ENCODE data around the gene CNN2. TPM values are rescaled to one million over a fixed set of nuclear protein-coding genes. Genes with fewer than 3 reads are reported as not detected.

The CNN2 gene
- total and polyA plus RNA-seq, 8 donors = 20.4 to 73.8 (median 53.5) TPM

- WGBS, 2 donors = 95 to 96% methylated on average over 24 to 28 of the region's 28 CpGs
- intact Hi-C loops (cut with DNase I) = no loop called here
- H3K9me3 ChIP-seq = no peaks in the 10 kb centered on the region
- H3K4me1 ChIP-seq = no peaks in the 10 kb centered on the region
- no peak overlapping the region for H3K4me3 ChIP-seq
- no peak for DNase-seq
- no peaks in the 10 kb centered on the region for H3K36me3 ChIP-seq
- no peak for FAIRE-seq
- H3K27me3 ChIP-seq = no peaks in the 10 kb centered on the region
- ATAC-seq = no peak
- TF ChIP-seq CTCF (IDR thresholded peaks at IDR 0.05) = no peak
- H3K27ac ChIP-seq = no peak overlapping the region
These were observed 28.0 kb downstream of the CNN2 start for GRCh38 chr19:1054102-1055027.

- 93 to 94% methylated on average over 14 of the region's 14 CpGs for WGBS, 2 donors
- no peak overlapping the region for H3K4me3 ChIP-seq
- no peaks in the 10 kb centered on the region for H3K4me1 ChIP-seq
- ATAC-seq (no peak), DNase-seq (no peak), FAIRE-seq (no peak)
- intact Hi-C loops (cut with DNase I) = no loop called here
- no peaks in the 10 kb centered on the region for H3K27me3 ChIP-seq
- no peak for TF ChIP-seq CTCF (IDR thresholded peaks at IDR 0.05)
- H3K36me3 ChIP-seq = no peaks in the 10 kb centered on the region
- no peaks in the 10 kb centered on the region for H3K9me3 ChIP-seq
- no peak overlapping the region for H3K27ac ChIP-seq
These were observed 28.6 kb downstream of the CNN2 start for GRCh38 chr19:1055028-1055425.

- no peak for TF ChIP-seq CTCF (IDR thresholded peaks at IDR 0.05)
- WGBS, 2 donors = 93 to 98% methylated on average over 20 of the region's 20 CpGs
- H3K36me3 ChIP-seq = no peaks in the 10 kb centered on the region
- no peaks in the 10 kb centered on the region for H3K27me3 ChIP-seq
- no peak for FAIRE-seq
- intact Hi-C loops (cut with DNase I) = no loop called here
- no peak overlapping the region for H3K4me3 ChIP-seq
- H3K4me1 ChIP-seq = no peaks in the 10 kb centered on the region
- peak in 1 of 6 donors; percentile 62 for DNase-seq
- H3K27ac ChIP-seq = no peak overlapping the region
- ATAC-seq = no peak
- no peaks in the 10 kb centered on the region for H3K9me3 ChIP-seq
These were observed 29.6 kb downstream of the CNN2 start for GRCh38 chr19:1055886-1056620.

GRCh38 chr19:1057176-1057855 lies 30.9 kb downstream of the CNN2 start:
- ATAC-seq (peak in 1 of 4 donors; percentile 21), DNase-seq (no peak), FAIRE-seq (no peak)
- 69 to 72% methylated on average over 3 of the region's 3 CpGs for WGBS, 2 donors
- Histone ChIP-seq H3K4me1 (no peaks in the 10 kb centered on the region), H3K27ac (no peak overlapping the region), H3K9me3 (no peaks in the 10 kb centered on the region), H3K27me3 (no peaks in the 10 kb centered on the region), H3K4me3 (no peak overlapping the region), H3K36me3 (no peaks in the 10 kb centered on the region)
- intact Hi-C loops (cut with DNase I) = no loop called here
- no peak for TF ChIP-seq CTCF (IDR thresholded peaks at IDR 0.05)

Measured in pancreas (tissue), 10 donors.